ENCODE data around the gene ACOT8. TPM values are rescaled to one million over a fixed set of nuclear protein-coding genes. Genes with fewer than 3 reads are reported as not detected.

The ACOT8 gene
- total and polyA plus RNA-seq, 2 donors (not counting 1 experiment from before 2014, with no cell fraction given) = 32.4 to 64.7 TPM

GRCh38 chr20:45828589-45828988, 28.6 kb downstream of the ACOT8 start:
- Histone ChIP-seq H3K4me2 (replicated peaks; ENCODE audit: low read depth, low read length, poor library complexity, severe bottlenecking) (no peak overlapping the region), H3K36me3 (replicated peaks in 1 of 2; ENCODE audit: control extremely low read depth in 1 of 2, control insufficient read depth in 1 of 2, extremely low read depth in 1 of 2, insufficient read depth in 2 of 2, low read length in 1 of 2) (no peaks in the 10 kb centered on the region), H3K27ac (ENCODE audit: low read length in 2 of 2) (no peak overlapping the region), H3K79me2 (ENCODE audit: control insufficient read depth, insufficient read depth, low read length) (no peaks in the 10 kb centered on the region), H3K27me3 (replicated peaks in 1 of 4; ENCODE audit: control extremely low read depth in 1 of 4, control insufficient read depth in 3 of 4, insufficient read depth in 4 of 4, low read length in 3 of 4) (peaks cover 0 to 2% (median under 1%) of the 10 kb centered on the region in 4 experiments), H3K4me3 (ENCODE audit: control extremely low read depth in 1 of 5, extremely low read depth in 1 of 5, insufficient read depth in 1 of 5, low read depth in 2 of 5, low read length in 4 of 5) (no peak overlapping the region), H3K4me1 (ENCODE audit: control insufficient read depth in 2 of 2, insufficient read depth in 2 of 2, low read length in 2 of 2) (peaks cover 5 to 16% of the 10 kb centered on the region in 2 donors), H3K9ac (ENCODE audit: low read length) (no peak overlapping the region), H2AFZ (ENCODE audit: insufficient read depth, low read depth, low read length, poor library complexity, severe bottlenecking) (no peak overlapping the region), H3K9me3 (ENCODE audit: control extremely low read depth in 1 of 3, control insufficient read depth in 2 of 3, insufficient read depth in 1 of 3, low read length in 2 of 3) (peaks cover 0 to 2% (median 0%) of the 10 kb centered on the region in 3 donors), H4K20me1 (ENCODE audit: control insufficient read depth, insufficient read depth, low read length, poor library complexity, severe bottlenecking) (no peaks in the 10 kb centered on the region)
- Mint-ChIP-seq H3K27me3 (peaks cover 8% of the 10 kb centered on the region), H3K27ac (no peak overlapping the region), H3K4me3 (no peak overlapping the region), H3K9me3 (ENCODE audit: insufficient read depth) (no peaks in the 10 kb centered on the region), H3K4me1 (peaks cover 18% of the 10 kb centered on the region)
- TF ChIP-seq EZH2 (IDR thresholded peaks at IDR 0.05; ENCODE audit: borderline replicate concordance, insufficient read depth, low read depth, low read length, poor library complexity, severe bottlenecking) (no peak), CTCF (IDR thresholded peaks at IDR 0.05) (no peak)
- ATAC-seq (ENCODE audit: low read depth) (no peak), DNase-seq (no peak)
- ChIA-PET POLR2A (interaction anchor here (0.9 kb wide), 1 partner anchor 14 kb away, joined by 5 read pairs; no protein-coding TSS in a partner anchor), CTCF (interaction anchor here (0.6 to 1.0 kb wide), 2 partner anchors 61 to 159 kb away, joined by 3 to 6 read pairs; no protein-coding TSS in a partner anchor)
- intact Hi-C loops (cut with micrococcal nuclease) = no loop called here
- 72% methylated on average over 2 of the region's 2 CpGs for WGBS (ENCODE audit: insufficient coverage)

GRCh38 chr20:45827712-45828111, 29.5 kb downstream of the ACOT8 start:
- WGBS (ENCODE audit: insufficient coverage) = 92% methylated on average over 4 of the region's 6 CpGs
- Histone ChIP-seq H3K27me3 (replicated peaks in 1 of 4; ENCODE audit: control extremely low read depth in 1 of 4, control insufficient read depth in 3 of 4, insufficient read depth in 4 of 4, low read length in 3 of 4) (peaks cover 0 to 11% (median 5%) of the 10 kb centered on the region in 4 experiments), H3K4me2 (replicated peaks; ENCODE audit: low read depth, low read length, poor library complexity, severe bottlenecking) (no peak overlapping the region), H3K36me3 (replicated peaks in 1 of 2; ENCODE audit: control extremely low read depth in 1 of 2, control insufficient read depth in 1 of 2, extremely low read depth in 1 of 2, insufficient read depth in 2 of 2, low read length in 1 of 2) (no peaks in the 10 kb centered on the region), H3K79me2 (ENCODE audit: control insufficient read depth, insufficient read depth, low read length) (no peaks in the 10 kb centered on the region), H3K4me3 (ENCODE audit: control extremely low read depth in 1 of 5, extremely low read depth in 1 of 5, insufficient read depth in 1 of 5, low read depth in 2 of 5, low read length in 4 of 5) (no peak overlapping the region), H4K20me1 (ENCODE audit: control insufficient read depth, insufficient read depth, low read length, poor library complexity, severe bottlenecking) (no peaks in the 10 kb centered on the region), H3K4me1 (ENCODE audit: control insufficient read depth in 2 of 2, insufficient read depth in 2 of 2, low read length in 2 of 2) (peaks cover 14 to 19% of the 10 kb centered on the region in 2 donors), H2AFZ (ENCODE audit: insufficient read depth, low read depth, low read length, poor library complexity, severe bottlenecking) (no peak overlapping the region), H3K9ac (ENCODE audit: low read length) (no peak overlapping the region), H3K27ac (ENCODE audit: low read length in 2 of 2) (no peak overlapping the region), H3K9me3 (ENCODE audit: control extremely low read depth in 1 of 3, control insufficient read depth in 2 of 3, insufficient read depth in 1 of 3, low read length in 2 of 3) (peaks cover 0 to 2% (median 0%) of the 10 kb centered on the region in 3 donors)
- no peak overlapping the region for H3K4me3 Mint-ChIP-seq
- H3K9me3 Mint-ChIP-seq (ENCODE audit: insufficient read depth) = no peaks in the 10 kb centered on the region
- POLR2A ChIA-PET = no interaction called here
- intact Hi-C loops (cut with micrococcal nuclease) = no loop called here
- no peak for TF ChIP-seq CTCF (IDR thresholded peaks at IDR 0.05)
- no peak for TF ChIP-seq EZH2 (IDR thresholded peaks at IDR 0.05; ENCODE audit: borderline replicate concordance, insufficient read depth, low read depth, low read length, poor library complexity, severe bottlenecking)
- H3K27ac Mint-ChIP-seq = no peak overlapping the region
- no peak for ATAC-seq (ENCODE audit: low read depth)
- no peak for DNase-seq
- peaks cover 16% of the 10 kb centered on the region for H3K4me1 Mint-ChIP-seq
- peaks cover 13% of the 10 kb centered on the region for H3K27me3 Mint-ChIP-seq
- CTCF ChIA-PET = interaction anchor here (0.6 to 1.0 kb wide), 2 partner anchors 62 to 376 kb away, joined by 3 to 4 read pairs; no protein-coding TSS in a partner anchor

Data from B cell (primary cell).